Measurements from ENCODE around the gene ICOSLG. TPM values are rescaled to one million over a fixed set of nuclear protein-coding genes. Genes with fewer than 3 reads are reported as not detected.
"Not testable (repeated sequence)": the region's sequence is repeated elsewhere in the genome, so short reads cannot be mapped to it uniquely, and the experiment has no call there.

Gene ICOSLG
- 1 to 10 TPM; 5.3 to 5.8 TPM for total RNA-seq
- 1.9 TPM for polyA plus RNA-seq (2013, experiment 1 of 2)
- 1.1 TPM for polyA plus RNA-seq (2013, experiment 2 of 2)
- long read RNA-seq, experiment 1, partial matches to known transcripts, result 0 of 1 reads
- long read RNA-seq, experiment 1, other reads (novel, unspliced or antisense), result 1 of 1 reads
- long read RNA-seq, experiment 2, full-length matches to known transcripts, result 3 of 5 reads
- long read RNA-seq, experiment 2, partial matches to known transcripts, result 1 of 5 reads
- long read RNA-seq, experiment 2, other reads (novel, unspliced or antisense), result 1 of 5 reads
- long read RNA-seq, experiment 3, full-length matches to known transcripts, result 2 of 2 reads
- long read RNA-seq, experiment 3, partial matches to known transcripts, result 0 of 2 reads
- long read RNA-seq, experiment 3, other reads (novel, unspliced or antisense), result 0 of 2 reads
- long read RNA-seq, experiment 4, result 0 reads

GRCh38 chr21:44240842-44241241 is at the start of gene ICOSLG:
Gene ICOSLG (minus strand): TSS chr21:44240943. CDS start chr21:44240817, 126 bp downstream.
- H3K27ac ChIP-seq (ENCODE audit: low read depth, low read length); H3K4me1 ChIP-seq (ENCODE audit: control insufficient read depth, insufficient read depth, low read length); H3K4me3 Mint-ChIP-seq; H3K9me3 Mint-ChIP-seq; H3K36me3 Mint-ChIP-seq (ENCODE audit: low read depth); H3K27me3 ChIP-seq (ENCODE audit: control insufficient read depth, insufficient read depth, low read length, poor library complexity, severe bottlenecking); H3K36me3 ChIP-seq (ENCODE audit: control insufficient read depth, insufficient read depth, low read length); H3K27me3 Mint-ChIP-seq (ENCODE audit: insufficient read depth); H3K4me1 Mint-ChIP-seq; H3K9me3 ChIP-seq (ENCODE audit: control insufficient read depth, low read length); H3K9ac ChIP-seq (ENCODE audit: extremely low read depth, low read length, poor library complexity, severe bottlenecking); H3K4me3 ChIP-seq (ENCODE audit: low read length); H3K27ac Mint-ChIP-seq; DNase-seq: not testable (repeated sequence)
- WGBS, 2 experiments (ENCODE audit: insufficient coverage in 1 of 2, insufficient read length in 1 of 2), result no CpG with 5 or more reads among the region's 53 CpGs

DNA sequence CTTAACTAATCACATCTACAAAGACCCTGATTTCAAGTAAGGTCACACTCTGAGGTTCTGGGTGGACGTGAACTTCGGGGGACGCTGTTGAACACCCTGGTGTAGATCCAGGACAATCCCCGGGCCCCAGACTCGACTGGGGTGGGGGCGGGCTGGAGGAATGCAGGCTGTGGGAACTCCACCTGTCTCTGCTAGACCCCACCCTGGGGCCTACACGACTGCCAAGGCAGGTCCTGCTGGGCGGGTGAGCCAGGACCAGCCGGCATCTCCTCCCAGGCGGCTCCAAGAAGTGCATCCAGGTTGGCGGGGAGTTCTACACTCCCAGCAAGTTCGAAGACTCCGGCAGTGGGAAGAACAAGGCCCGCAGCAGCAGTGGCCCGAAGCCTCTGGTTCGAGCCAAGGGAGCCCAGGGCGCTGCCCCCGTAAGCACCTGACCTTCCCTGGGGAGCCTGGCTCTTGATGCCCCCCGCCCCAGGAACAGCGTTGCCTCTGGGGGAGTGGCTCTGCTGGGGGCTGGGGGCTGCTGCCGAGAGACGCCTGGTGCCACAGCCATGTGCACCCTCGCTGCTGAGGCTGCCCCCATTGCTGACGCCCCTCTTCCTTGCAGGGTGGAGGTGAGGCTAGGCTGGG is 48.8 kb upstream of the ICOSLG start:
- no peaks in the 10 kb centered on the region for H3K36me3 ChIP-seq (ENCODE audit: control insufficient read depth, insufficient read depth, low read length)
- DNase-seq, result no peak
- H3K4me3 Mint-ChIP-seq, result no peak overlapping the region
- H3K9me3 Mint-ChIP-seq, result no peaks in the 10 kb centered on the region
- TF ChIP-seq, protein P1, sequence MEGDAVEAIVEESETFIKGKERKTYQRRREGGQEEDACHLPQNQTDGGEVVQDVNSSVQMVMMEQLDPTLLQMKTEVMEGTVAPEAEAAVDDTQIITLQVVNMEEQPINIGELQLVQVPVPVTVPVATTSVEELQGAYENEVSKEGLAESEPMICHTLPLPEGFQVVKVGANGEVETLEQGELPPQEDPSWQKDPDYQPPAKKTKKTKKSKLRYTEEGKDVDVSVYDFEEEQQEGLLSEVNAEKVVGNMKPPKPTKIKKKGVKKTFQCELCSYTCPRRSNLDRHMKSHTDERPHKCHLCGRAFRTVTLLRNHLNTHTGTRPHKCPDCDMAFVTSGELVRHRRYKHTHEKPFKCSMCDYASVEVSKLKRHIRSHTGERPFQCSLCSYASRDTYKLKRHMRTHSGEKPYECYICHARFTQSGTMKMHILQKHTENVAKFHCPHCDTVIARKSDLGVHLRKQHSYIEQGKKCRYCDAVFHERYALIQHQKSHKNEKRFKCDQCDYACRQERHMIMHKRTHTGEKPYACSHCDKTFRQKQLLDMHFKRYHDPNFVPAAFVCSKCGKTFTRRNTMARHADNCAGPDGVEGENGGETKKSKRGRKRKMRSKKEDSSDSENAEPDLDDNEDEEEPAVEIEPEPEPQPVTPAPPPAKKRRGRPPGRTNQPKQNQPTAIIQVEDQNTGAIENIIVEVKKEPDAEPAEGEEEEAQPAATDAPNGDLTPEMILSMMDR (conservative IDR thresholded peaks at IDR 0.05), result no peak
- H3K27me3 Mint-ChIP-seq (ENCODE audit: insufficient read depth), result peaks cover 4% of the 10 kb centered on the region
- H3K27ac ChIP-seq (ENCODE audit: low read depth, low read length), result no peak overlapping the region
- H3K9ac ChIP-seq (ENCODE audit: extremely low read depth, low read length, poor library complexity, severe bottlenecking), result no peak overlapping the region
- H3K4me1 Mint-ChIP-seq, result peaks cover 2% of the 10 kb centered on the region
- no peaks in the 10 kb centered on the region for H3K36me3 Mint-ChIP-seq (ENCODE audit: low read depth)
- H3K9me3 ChIP-seq (ENCODE audit: control insufficient read depth, low read length), result no peaks in the 10 kb centered on the region
- H3K27ac Mint-ChIP-seq, result no peak overlapping the region
- H3K4me3 ChIP-seq (ENCODE audit: low read length), result no peak overlapping the region
- 85 to 89% methylated on average over 14 to 24 of the region's 24 CpGs for whole genome bisulfite sequencing, 2 experiments (ENCODE audit: insufficient coverage in 1 of 2, insufficient read length in 1 of 2)
- peaks cover 5% of the 10 kb centered on the region for H3K4me1 ChIP-seq (ENCODE audit: control insufficient read depth, insufficient read depth, low read length)
- H3K27me3 ChIP-seq (ENCODE audit: control insufficient read depth, insufficient read depth, low read length, poor library complexity, severe bottlenecking), result no peaks in the 10 kb centered on the region

GRCh38 chr21:44288251-44289110 is 47.7 kb upstream of the ICOSLG start:
- no peak overlapping the region for H3K27ac Mint-ChIP-seq
- TF ChIP-seq, protein P1 (conservative IDR thresholded peaks at IDR 0.05), result no peak
- no peak overlapping the region for H3K27ac ChIP-seq (ENCODE audit: low read depth, low read length)
- no peaks in the 10 kb centered on the region for H3K27me3 ChIP-seq (ENCODE audit: control insufficient read depth, insufficient read depth, low read length, poor library complexity, severe bottlenecking)
- no peak for DNase-seq
- H3K4me3 ChIP-seq (ENCODE audit: low read length), result no peak overlapping the region
- H3K4me3 Mint-ChIP-seq, result no peak overlapping the region
- H3K4me1 Mint-ChIP-seq, result peaks cover 12% of the 10 kb centered on the region
- H3K36me3 ChIP-seq (ENCODE audit: control insufficient read depth, insufficient read depth, low read length), result no peaks in the 10 kb centered on the region
- H3K36me3 Mint-ChIP-seq (ENCODE audit: low read depth), result no peaks in the 10 kb centered on the region
- no peaks in the 10 kb centered on the region for H3K9me3 ChIP-seq (ENCODE audit: control insufficient read depth, low read length)
- peaks cover 4% of the 10 kb centered on the region for H3K27me3 Mint-ChIP-seq (ENCODE audit: insufficient read depth)
- peaks cover 15% of the 10 kb centered on the region for H3K4me1 ChIP-seq (ENCODE audit: control insufficient read depth, insufficient read depth, low read length)
- 93 to 96% methylated on average over 21 to 23 of the region's 23 CpGs for WGBS, 2 experiments (ENCODE audit: insufficient coverage in 1 of 2, insufficient read length in 1 of 2)
- no peak overlapping the region for H3K9ac ChIP-seq (ENCODE audit: extremely low read depth, low read length, poor library complexity, severe bottlenecking)
- H3K9me3 Mint-ChIP-seq, result no peaks in the 10 kb centered on the region

Measured in endodermal cell (in vitro differentiated cells).